PFSK-1 (cell line): ENCODE data around the gene RPL15.

Experiments
- FOXP2 ChIP-seq: optimal IDR thresholded peaks from 2 replicates; pipeline ENCODE3; 2011; ENCODE audit warnings: borderline replicate concordance, control low read depth, inconsistent platforms; ENCODE audit not compliant: insufficient read depth; ENCODE audit errors: extremely low read length, extremely low read depth
- POLR2AphosphoS5 ChIP-seq: IDR thresholded peaks from 2 replicates; pipeline ENCODE4 v1.6.1; 2012; ENCODE audit warnings: low read depth, mild to moderate bottlenecking, control low read depth, low read length, moderate library complexity
- REST ChIP-seq, 2 experiments: IDR thresholded peaks; 2 replicates each; pipeline versions ENCODE4 v1.6.1 to v1.8.0; 2011 to 2012; ENCODE audit warnings: low read depth in 2 of 2, low read length in 2 of 2, control low read depth in 1 of 2, inconsistent platforms in 1 of 2, mild to moderate bottlenecking in 1 of 2, moderate library complexity in 1 of 2; ENCODE audit not compliant: insufficient read depth in 1 of 2
- SIN3A ChIP-seq: IDR thresholded peaks from 2 replicates; pipeline ENCODE4 v1.6.1; 2012; ENCODE audit warnings: mild to moderate bottlenecking, low read length, moderate library complexity, borderline replicate concordance; ENCODE audit not compliant: insufficient read depth
- TAF1 ChIP-seq: IDR thresholded peaks from 2 replicates; pipeline ENCODE4 v1.6.1; 2012; ENCODE audit warnings: low read length, control low read depth, borderline replicate concordance; ENCODE audit not compliant: insufficient read depth

GRCh38 chr3:23889386-23889785 is 27.5 kb upstream of the RPL15 start:
- TF ChIP-seq POLR2AphosphoS5 (no peak), FOXP2 (no peak), SIN3A (no peak), TAF1 (no peak), REST (IDR thresholded peaks at IDR 0.05; ENCODE audit: insufficient read depth in 1 of 2, low read depth in 2 of 2, low read length in 2 of 2) (no peak)
